Measurements from ENCODE around the gene L1TD1.

- TF ChIP-seq CTCF (IDR thresholded peaks at IDR 0.05): no peak
- no peak for TF ChIP-seq EZH2 (IDR thresholded peaks at IDR 0.05; ENCODE audit: borderline replicate concordance, insufficient read depth, low read depth, low read length, poor library complexity, severe bottlenecking)
These were observed 13.4 kb downstream of the L1TD1 start for GRCh38 chr1:62208087-62208486.

Data from B cell (primary cell).